ENCODE data around the gene ZNF394. TPM values are rescaled to one million over a fixed set of nuclear protein-coding genes. Genes with fewer than 3 reads are reported as not detected.

ZNF394 gene
- total RNA-seq, 1 donor from 2014 or later: 15.2 TPM

DNA sequence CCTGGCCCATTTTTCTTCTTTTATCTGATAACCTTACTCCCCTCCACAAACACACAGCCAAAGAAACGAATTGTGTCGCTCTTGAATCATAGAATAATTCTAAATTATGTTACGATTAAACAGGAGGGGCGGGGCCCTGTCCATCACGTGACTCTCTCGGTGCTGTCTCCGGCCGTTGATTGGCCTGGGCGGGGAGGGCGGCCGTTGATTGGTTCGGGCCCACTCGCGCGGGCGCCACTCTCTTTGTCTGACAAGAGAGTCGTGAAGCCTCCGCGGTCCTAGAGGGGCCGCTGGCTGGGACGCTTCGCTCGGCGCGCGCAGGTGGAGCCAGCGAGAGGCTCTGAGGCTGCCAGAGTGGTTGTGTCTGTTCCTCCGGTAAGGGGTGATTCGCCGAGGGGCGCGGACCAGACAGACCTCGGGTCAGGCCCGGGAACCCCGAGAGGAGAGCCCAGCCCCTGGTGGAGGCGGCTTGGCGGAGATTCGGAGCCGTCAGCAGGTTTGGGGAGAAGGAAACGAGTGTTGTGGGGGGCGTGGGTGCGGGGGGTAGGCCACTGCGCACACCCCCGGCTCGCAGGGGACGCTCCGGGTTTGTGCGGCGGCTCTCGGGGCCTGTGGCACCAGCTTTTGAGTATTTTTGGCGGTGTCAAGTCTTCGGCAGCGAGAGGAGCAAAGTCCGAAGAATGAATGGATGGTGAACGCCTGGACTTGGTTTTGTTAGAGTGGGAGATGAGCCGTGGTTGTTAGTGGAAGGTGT is 27.3 kb downstream of the ZNF394 start, which contains the start of gene ZNF789:
Gene ZNF789 (plus strand): TSS at position 330 of the 754 bp plus-strand sequence. CDS start 3,567 bp downstream, outside the sequence.
- TF ChIP-seq, protein P1, sequence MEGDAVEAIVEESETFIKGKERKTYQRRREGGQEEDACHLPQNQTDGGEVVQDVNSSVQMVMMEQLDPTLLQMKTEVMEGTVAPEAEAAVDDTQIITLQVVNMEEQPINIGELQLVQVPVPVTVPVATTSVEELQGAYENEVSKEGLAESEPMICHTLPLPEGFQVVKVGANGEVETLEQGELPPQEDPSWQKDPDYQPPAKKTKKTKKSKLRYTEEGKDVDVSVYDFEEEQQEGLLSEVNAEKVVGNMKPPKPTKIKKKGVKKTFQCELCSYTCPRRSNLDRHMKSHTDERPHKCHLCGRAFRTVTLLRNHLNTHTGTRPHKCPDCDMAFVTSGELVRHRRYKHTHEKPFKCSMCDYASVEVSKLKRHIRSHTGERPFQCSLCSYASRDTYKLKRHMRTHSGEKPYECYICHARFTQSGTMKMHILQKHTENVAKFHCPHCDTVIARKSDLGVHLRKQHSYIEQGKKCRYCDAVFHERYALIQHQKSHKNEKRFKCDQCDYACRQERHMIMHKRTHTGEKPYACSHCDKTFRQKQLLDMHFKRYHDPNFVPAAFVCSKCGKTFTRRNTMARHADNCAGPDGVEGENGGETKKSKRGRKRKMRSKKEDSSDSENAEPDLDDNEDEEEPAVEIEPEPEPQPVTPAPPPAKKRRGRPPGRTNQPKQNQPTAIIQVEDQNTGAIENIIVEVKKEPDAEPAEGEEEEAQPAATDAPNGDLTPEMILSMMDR (IDR thresholded peaks at IDR 0.05; ENCODE audit: insufficient read depth, low read length, poor library complexity, severe bottlenecking): no peak
- H3K4me3 ChIP-seq (ENCODE audit: low read depth, low read length): peak within 1 kb of the TSS; percentile 83
- no peaks in the 10 kb centered on the region for H3K36me3 ChIP-seq (ENCODE audit: control insufficient read depth, insufficient read depth, low read length)

DNA sequence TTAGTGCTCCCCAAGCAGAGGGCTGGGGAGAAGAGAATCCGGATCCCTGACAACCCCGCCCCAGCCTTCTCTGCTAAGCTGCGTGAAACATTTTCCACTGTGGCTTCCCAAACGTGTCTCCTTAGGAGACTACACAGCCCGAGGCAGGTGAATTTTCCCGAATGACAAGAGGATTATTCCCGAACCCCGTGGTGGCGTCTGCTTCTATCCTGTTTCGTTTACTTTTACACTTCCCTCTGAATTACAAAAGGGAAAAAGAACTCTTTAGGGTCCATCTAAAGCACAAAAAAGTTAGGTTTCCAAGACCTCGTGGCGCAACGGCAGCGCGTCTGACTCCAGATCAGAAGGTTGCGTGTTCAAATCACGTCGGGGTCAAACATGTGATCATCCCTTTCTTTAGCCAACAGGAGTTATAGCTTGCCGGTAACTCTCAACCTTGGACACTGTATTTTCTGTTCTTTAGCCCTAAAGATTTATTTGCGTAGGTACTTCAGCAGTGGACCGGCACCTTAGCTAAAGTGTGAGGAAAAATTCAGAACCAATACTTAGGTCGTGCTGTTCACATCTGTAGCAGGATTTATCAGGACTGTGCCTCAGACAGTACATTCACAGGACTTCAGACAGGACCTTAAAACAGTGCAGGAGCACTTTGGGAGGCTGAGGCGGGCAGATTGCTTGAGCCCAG is 30.6 kb downstream of the ZNF394 start:
- Histone ChIP-seq H3K36me3 (ENCODE audit: control insufficient read depth, insufficient read depth, low read length) (no peaks in the 10 kb centered on the region), H3K4me3 (ENCODE audit: low read depth, low read length) (no peak overlapping the region), H3K27me3 (ENCODE audit: control insufficient read depth, insufficient read depth, low read length) (no peaks in the 10 kb centered on the region)
- TF ChIP-seq, protein P1 (IDR thresholded peaks at IDR 0.05; ENCODE audit: insufficient read depth, low read length, poor library complexity, severe bottlenecking): no peak
- no peak for DNase-seq (ENCODE audit: low read depth)

More for the DNA sequence above, 27.3 kb downstream of the ZNF394 start, which contains the start of gene ZNF789:
- H3K27me3 ChIP-seq (ENCODE audit: control insufficient read depth, insufficient read depth, low read length): no peaks in the 10 kb centered on the region
- DNase-seq (ENCODE audit: low read depth): peak; percentile 72

DNA sequence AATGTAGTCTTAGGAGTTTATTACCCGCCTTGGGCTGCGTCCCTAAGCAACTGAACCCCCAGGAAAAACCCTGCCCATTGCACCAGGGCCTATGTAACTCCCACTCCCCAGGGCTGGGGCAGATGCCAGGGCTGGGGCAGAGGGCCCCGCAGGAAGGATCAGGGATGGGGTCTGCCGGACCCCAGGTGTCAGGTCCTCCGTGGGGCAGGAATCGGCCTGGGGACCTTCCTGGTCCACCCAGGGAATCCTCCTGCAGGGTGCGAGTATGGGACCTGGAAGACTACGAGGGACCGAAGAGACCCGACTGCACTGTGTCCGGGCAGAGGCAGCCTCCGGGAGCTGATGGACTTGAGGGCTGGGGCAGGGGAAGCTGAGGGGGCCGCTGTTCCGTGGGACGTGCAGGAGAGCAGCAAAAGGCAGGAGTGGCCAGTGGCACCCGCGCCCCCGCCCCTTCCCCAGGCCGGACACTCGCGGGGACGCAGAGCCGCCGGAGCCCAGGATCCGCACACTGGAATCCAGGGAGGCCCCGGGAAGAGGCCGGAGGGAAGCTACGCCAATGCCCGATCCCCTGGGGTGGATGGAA is 31.7 kb downstream of the ZNF394 start:
- TF ChIP-seq, protein P1 (IDR thresholded peaks at IDR 0.05; ENCODE audit: insufficient read depth, low read length, poor library complexity, severe bottlenecking): no peak
- no peak for DNase-seq (ENCODE audit: low read depth)
- Histone ChIP-seq H3K36me3 (ENCODE audit: control insufficient read depth, insufficient read depth, low read length) (peaks cover 1% of the 10 kb centered on the region), H3K27me3 (ENCODE audit: control insufficient read depth, insufficient read depth, low read length) (no peaks in the 10 kb centered on the region), H3K4me3 (ENCODE audit: low read depth, low read length) (no peak overlapping the region)

DNA sequence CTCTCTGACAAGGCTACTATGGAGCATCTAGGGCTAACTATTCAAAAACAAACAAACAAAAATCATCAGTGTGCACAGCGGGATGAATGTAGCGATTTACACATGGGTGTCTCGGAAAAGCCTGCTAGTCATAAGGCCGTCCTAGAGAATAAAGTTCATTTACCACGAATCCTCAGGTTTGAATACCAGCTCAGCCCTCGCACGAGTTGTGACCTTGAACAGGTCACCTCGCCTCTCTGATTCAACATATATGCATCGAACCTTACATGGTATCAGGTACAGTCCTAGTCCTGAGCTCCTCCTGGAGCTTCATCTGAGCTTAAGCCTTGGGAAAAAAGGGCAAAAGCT is 34.7 kb downstream of the ZNF394 start:
- Histone ChIP-seq H3K4me3 (ENCODE audit: low read depth, low read length) (peak overlapping the region; percentile 80), H3K36me3 (ENCODE audit: control insufficient read depth, insufficient read depth, low read length) (peaks cover 3% of the 10 kb centered on the region), H3K27me3 (ENCODE audit: control insufficient read depth, insufficient read depth, low read length) (no peaks in the 10 kb centered on the region)
- DNase-seq (ENCODE audit: low read depth): no peak
- TF ChIP-seq, protein P1 (IDR thresholded peaks at IDR 0.05; ENCODE audit: insufficient read depth, low read length, poor library complexity, severe bottlenecking): no peak

DNA sequence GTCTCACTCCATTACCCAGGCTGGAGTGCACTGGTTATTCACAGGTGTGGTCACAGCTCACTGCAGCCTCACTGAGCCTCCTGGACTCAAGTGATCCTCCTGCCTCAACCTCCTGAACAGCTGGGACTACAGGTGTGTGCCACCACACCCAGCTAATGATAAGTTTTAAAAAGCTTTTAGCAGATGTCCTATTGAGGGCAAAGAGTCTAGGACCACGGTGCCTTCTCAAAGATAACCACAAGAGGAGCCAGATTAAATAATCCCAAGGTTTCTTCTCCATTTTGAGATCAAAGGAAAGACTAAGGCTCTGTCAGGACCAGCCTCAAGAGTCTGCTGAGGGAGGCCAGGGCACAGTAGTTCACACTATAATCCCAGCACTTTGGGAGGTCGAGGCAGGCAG is 38.9 kb downstream of the ZNF394 start:
- no peaks in the 10 kb centered on the region for H3K27me3 ChIP-seq (ENCODE audit: control insufficient read depth, insufficient read depth, low read length)
- peaks cover 4% of the 10 kb centered on the region for H3K36me3 ChIP-seq (ENCODE audit: control insufficient read depth, insufficient read depth, low read length)
- DNase-seq (ENCODE audit: low read depth): no peak
- TF ChIP-seq, protein P1 (IDR thresholded peaks at IDR 0.05; ENCODE audit: insufficient read depth, low read length, poor library complexity, severe bottlenecking): no peak
- no peak overlapping the region for H3K4me3 ChIP-seq (ENCODE audit: low read depth, low read length)
